IMR-90 (cell line): Measurements from ENCODE around the gene ADGRL3. TPM values are rescaled to one million over a fixed set of nuclear protein-coding genes. Genes with fewer than 3 reads are reported as not detected.

Source experiments
- ATAC-seq: fragments of 200-7000 bp; cut with Tn5 transposase; 2 replicates; pipeline ENCODE4 v1.9.1; 2020; ENCODE audit warnings: low read depth, mild to moderate bottlenecking, moderate library complexity
- BruUV-seq: library from RNA; stranded (reverse); fragments of 400-500 nt; replicated peaks from 2 replicates; lab custom pipeline; 2021; lab: Mats Ljungman, UMichigan
- CTCF ChIA-PET: fragments of 300-600 bp; formaldehyde crosslinking; extraction: SDS; loops from one replicate; lab custom pipeline; 2021; ENCODE audit warnings: antibody characterized with exemption; lab: Yijun Ruan, JAX
- POLR2A ChIA-PET: fragments of 300-600 bp; sonication (Branson Sonifier 250); formaldehyde crosslinking; loops from one replicate; lab custom pipeline; 2022; ENCODE audit warnings: antibody characterized with exemption; ENCODE audit not compliant: unreplicated experiment; lab: Charles Lee
- DNase-seq: peaks from one replicate; pipeline ENCODE4 v3.0.0; 2013
- H2AFZ ChIP-seq: replicated peaks from 2 replicates; pipeline ENCODE3; 2013; ENCODE audit warnings: low read length, mild to moderate bottlenecking; ENCODE audit not compliant: poor library complexity
- H2AK5ac ChIP-seq: 2 replicates; pipeline ENCODE4 v1.6.1; 2013; ENCODE audit warnings: low read depth, low read length, inconsistent platforms
- H2AK9ac ChIP-seq: replicated peaks from 2 replicates; pipeline ENCODE3; 2013; ENCODE audit warnings: mild to moderate bottlenecking, low read depth, low read length, moderate library complexity; ENCODE audit not compliant: poor library complexity
- H2BK120ac ChIP-seq: 2 replicates; pipeline ENCODE4 v1.6.1; 2013; ENCODE audit warnings: low read depth, low read length, inconsistent platforms
- H2BK15ac ChIP-seq: 3 replicates; pipeline ENCODE4 v1.6.1; 2013; ENCODE audit warnings: low read depth, low read length, inconsistent platforms
- H2BK20ac ChIP-seq: 2 replicates; pipeline ENCODE4 v1.6.1; 2013; ENCODE audit warnings: low read depth, mild to moderate bottlenecking, inconsistent platforms, low read length, moderate library complexity
- H2BK5ac ChIP-seq: 2 replicates; pipeline ENCODE4 v1.6.1; 2013; ENCODE audit warnings: mild to moderate bottlenecking, low read depth, low read length, inconsistent platforms; ENCODE audit not compliant: poor library complexity, severe bottlenecking
- H3K14ac ChIP-seq: replicated peaks from 2 replicates; pipeline ENCODE4 v1.6.1; 2013; ENCODE audit warnings: low read depth, low read length, inconsistent platforms
- H3K18ac ChIP-seq: 2 replicates; pipeline ENCODE4 v1.6.1; 2013; ENCODE audit warnings: low read depth, low read length, control low read depth
- H3K23ac ChIP-seq: 2 replicates; pipeline ENCODE4 v1.6.1; 2013; ENCODE audit warnings: low read depth, low read length, inconsistent platforms
- H3K27ac ChIP-seq: 2 replicates; pipeline ENCODE4 v1.5.1; 2013; ENCODE audit warnings: mild to moderate bottlenecking, control low read depth, low read length; ENCODE audit not compliant: insufficient read depth
- H3K27me3 ChIP-seq: 2 replicates; pipeline ENCODE4 v1.6.1; 2013; ENCODE audit warnings: low read length; ENCODE audit not compliant: control insufficient read depth, insufficient read depth
- H3K36me3 ChIP-seq: 2 replicates; pipeline ENCODE4 v1.6.1; 2013; ENCODE audit warnings: low read length, mixed read lengths; ENCODE audit not compliant: control insufficient read depth, insufficient read depth
- H3K4ac ChIP-seq: 2 replicates; pipeline ENCODE4 v1.6.1; 2013; ENCODE audit warnings: low read depth, low read length, inconsistent platforms
- H3K4me1 ChIP-seq: 2 replicates; pipeline ENCODE4 v1.6.1; 2013; ENCODE audit warnings: low read length, mixed read lengths; ENCODE audit not compliant: control insufficient read depth, insufficient read depth
- H3K4me2 ChIP-seq: 2 replicates; pipeline ENCODE4 v1.6.1; 2013; ENCODE audit warnings: low read depth, mild to moderate bottlenecking, control low read depth, low read length, moderate library complexity
- H3K4me3 ChIP-seq: 2 replicates; pipeline ENCODE4 v1.5.1; 2013; ENCODE audit warnings: low read depth, mild to moderate bottlenecking, control low read depth, low read length, moderate library complexity; ENCODE audit not compliant: insufficient read depth
- H3K56ac ChIP-seq: 2 replicates; pipeline ENCODE4 v1.6.1; 2013; ENCODE audit warnings: low read length, inconsistent platforms; ENCODE audit not compliant: insufficient read depth; ENCODE audit errors: extremely low read depth
- H3K79me1 ChIP-seq, 2 experiments: 2 replicates each; pipeline ENCODE4 v1.6.1; 2013; ENCODE audit warnings: low read length in 2 of 2, inconsistent platforms in 1 of 2, low read depth in 1 of 2
- H3K9ac ChIP-seq: 2 replicates; pipeline ENCODE4 v1.6.1; 2013; ENCODE audit warnings: low read depth, low read length, control low read depth
- H3K9me1 ChIP-seq: 2 replicates; pipeline ENCODE4 v1.6.1; 2013; ENCODE audit warnings: low read length, inconsistent platforms; ENCODE audit not compliant: insufficient read depth
- H3K9me3 ChIP-seq: 2 replicates; pipeline ENCODE4 v1.6.1; 2013; ENCODE audit warnings: low read length; ENCODE audit not compliant: control insufficient read depth, insufficient read depth
- H4K20me1 ChIP-seq: 2 replicates; pipeline ENCODE4 v1.6.1; 2013; ENCODE audit warnings: low read length, inconsistent platforms; ENCODE audit not compliant: insufficient read depth
- H4K5ac ChIP-seq: 2 replicates; pipeline ENCODE4 v1.6.1; 2013; ENCODE audit warnings: mild to moderate bottlenecking, low read depth, low read length, control low read depth
- H4K8ac ChIP-seq, 2 experiments: 2 replicates each; pipeline ENCODE4 v1.6.1; 2013; ENCODE audit warnings: low read depth in 2 of 2, low read length in 2 of 2, control low read depth in 1 of 2, inconsistent platforms in 1 of 2
- H4K91ac ChIP-seq: 2 replicates; pipeline ENCODE4 v1.6.1; 2013; ENCODE audit warnings: low read depth, low read length, inconsistent platforms; ENCODE audit not compliant: insufficient read depth
- BHLHE40 ChIP-seq: fragments of 150-350 bp; IDR thresholded peaks from 2 replicates; pipeline ENCODE4 v1.6.1; 2016; ENCODE audit warnings: mild to moderate bottlenecking, low read depth, low read length
- CEBPB ChIP-seq: IDR thresholded peaks from 2 replicates; pipeline ENCODE4 v1.6.1; 2012; ENCODE audit warnings: low read depth, low read length, improper control_type of control experiment
- CHD1 ChIP-seq: IDR thresholded peaks from 2 replicates; pipeline ENCODE4 v1.6.1; 2012; ENCODE audit warnings: low read depth, low read length, improper control_type of control experiment
- CTCF ChIP-seq: conservative IDR thresholded peaks from 2 replicates; pipeline ENCODE4 v1.5.1; 2012; ENCODE audit warnings: mild to moderate bottlenecking, low read depth, low read length, improper control_type of control experiment
- FOS ChIP-seq: fragments of 150-350 bp; IDR thresholded peaks from 2 replicates; pipeline ENCODE4 v1.6.1; 2016; ENCODE audit warnings: low read depth, low read length
- MAZ ChIP-seq: IDR thresholded peaks from 2 replicates; pipeline ENCODE4 v1.6.1; 2012; ENCODE audit warnings: low read depth, mild to moderate bottlenecking, low read length, improper control_type of control experiment, moderate library complexity, borderline replicate concordance
- MXI1 ChIP-seq: IDR thresholded peaks from 2 replicates; pipeline ENCODE4 v1.6.1; 2012; ENCODE audit warnings: low read depth, mild to moderate bottlenecking, low read length, moderate library complexity, borderline replicate concordance
- NFE2L2 ChIP-seq: fragments of 150-350 bp; IDR thresholded peaks from 2 replicates; pipeline ENCODE4 v1.6.1; 2016; ENCODE audit warnings: low read depth, mild to moderate bottlenecking, low read length
- POLR2A ChIP-seq: IDR thresholded peaks from 2 replicates; pipeline ENCODE4 v1.6.1; 2012; ENCODE audit warnings: mild to moderate bottlenecking, low read depth, low read length
- RAD21 ChIP-seq: IDR thresholded peaks from 2 replicates; pipeline ENCODE4 v1.6.1; 2012; ENCODE audit warnings: low read length, improper control_type of control experiment
- RCOR1 ChIP-seq: IDR thresholded peaks from 2 replicates; pipeline ENCODE4 v1.6.1; 2012; ENCODE audit warnings: mild to moderate bottlenecking, low read length, improper control_type of control experiment; ENCODE audit not compliant: insufficient replicate concordance
- RFX5 ChIP-seq: IDR thresholded peaks from 2 replicates; pipeline ENCODE4 v1.8.0; 2012; ENCODE audit warnings: low read depth, mild to moderate bottlenecking, low read length, moderate library complexity
- SMC3 ChIP-seq: fragments of 150-350 bp; IDR thresholded peaks from 2 replicates; pipeline ENCODE4 v1.6.1; 2016; ENCODE audit warnings: low read depth, mild to moderate bottlenecking, antibody characterized with exemption, low read length, moderate library complexity
- WGBS, 2 experiments: methylation state at CpG; one replicate each; pipeline versions ENCODE4 v1.1.5 to v1.1.7; 2013; ENCODE audit warnings: missing lambda C conversion rate in 2 of 2; ENCODE audit not compliant: insufficient read length in 1 of 2; ENCODE audit errors: extremely low coverage in 2 of 2; 5-methylcytosine and 5-hydroxymethylcytosine counted together
- dilution Hi-C: fragments of 300-500 bp; cut with HindIII; formaldehyde crosslinking; loops from one replicate; pipeline ENCODE4 v1.14.3; 2018; ENCODE audit warnings: low sequenced_read_pairs; ENCODE audit not compliant: unreplicated experiment
- in situ Hi-C: fragments of 300-500 bp; cut with MboI; formaldehyde crosslinking; loops from 3 replicates; pipeline ENCODE4 v1.14.3; 2019; ENCODE audit warnings: low sequenced_read_pairs, inconsistent platforms, mixed read lengths
- intact Hi-C: fragments of 100-400 bp; cut with micrococcal nuclease; formaldehyde crosslinking; loops from 2 replicates; pipeline ENCODE4 v1.10.0; 2022
- polyA plus RNA-seq, 3 experiments: library from polyadenylated mRNA; depleted of rRNA; stranded (reverse); fragments of >200 nt; gene quantifications; 2 replicates each; pipeline ENCODE4 v1.2.3, GENCODE V29; 2012; ENCODE audit warnings: low replicate concordance in 1 of 3
- total RNA-seq: library from RNA; depleted of rRNA; stranded (reverse); fragments of >200 nt; gene quantifications from 2 replicates; pipeline ENCODE4 v1.2.3, GENCODE V29; 2012
- TF ChIP-seq, protein P1 (sequence below): fragments of 150-350 bp; IDR thresholded peaks from 2 replicates; pipeline ENCODE4 v1.6.1; 2016; ENCODE audit warnings: low read depth, mild to moderate bottlenecking, low read length, moderate library complexity, borderline replicate concordance
- TF ChIP-seq, protein P2 (sequence below): fragments of 150-350 bp; IDR thresholded peaks from 2 replicates; pipeline ENCODE4 v1.6.1; 2017; ENCODE audit warnings: mild to moderate bottlenecking, antibody characterized with exemption, low read length, low read depth

Gene ADGRL3
- total and polyA plus RNA-seq, 2 of the 4 experiments (the other 2 are of a cell fraction) = 0.46 to 2.5 TPM

DNA sequence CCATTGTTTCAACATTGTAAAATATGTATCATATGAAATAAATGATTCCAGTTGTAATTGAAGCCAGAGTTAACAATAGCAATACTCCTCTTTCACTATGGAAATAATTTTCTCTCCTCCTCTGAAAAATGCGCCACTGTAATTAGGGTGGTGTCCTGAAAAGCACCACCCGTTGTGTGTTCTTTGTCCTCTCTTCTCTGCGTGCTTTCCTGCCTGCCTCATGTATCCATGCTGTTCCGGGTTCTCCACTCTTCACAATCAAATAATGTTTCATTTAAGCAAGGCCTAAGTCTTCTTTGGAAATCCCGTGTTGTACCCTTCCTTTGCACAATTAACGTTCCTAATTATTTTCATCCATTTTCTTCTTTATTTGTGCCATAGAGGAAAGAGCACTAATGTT, 293.3 kb downstream of the ADGRL3 start:
- H3K4me3 ChIP-seq = no peak overlapping the region
- H3K4ac ChIP-seq = no peak overlapping the region
- H2BK15ac ChIP-seq = no peak overlapping the region
- H3K36me3 ChIP-seq = no peaks in the 10 kb centered on the region
- H2AK9ac ChIP-seq = no peak overlapping the region
- ATAC-seq (no peak), DNase-seq (no peak)
- H3K4me1 ChIP-seq = no peaks in the 10 kb centered on the region
- H3K23ac ChIP-seq = no peak overlapping the region
- H2BK120ac ChIP-seq = no peak overlapping the region
- WGBS, 2 experiments = 90% methylated on average over 2 of the region's 6 CpGs; no CpG with 5 or more reads in 1 of the 2 experiments
- no peak overlapping the region for H4K91ac ChIP-seq
- no peak overlapping the region for H3K4me2 ChIP-seq
- POLR2A ChIA-PET = no interaction called here
- BruUV-seq = no TSS peak
- no peak overlapping the region for H2BK5ac ChIP-seq
- H3K14ac ChIP-seq = no peak overlapping the region
- H3K9me3 ChIP-seq = no peaks in the 10 kb centered on the region
- no peak overlapping the region for H2AFZ ChIP-seq
- H3K27ac ChIP-seq = no peak overlapping the region
- in situ Hi-C loops = no loop called here
- no peak overlapping the region for H3K18ac ChIP-seq
- no peaks in the 10 kb centered on the region for H3K79me1 ChIP-seq
- H4K5ac ChIP-seq = no peak overlapping the region
- H2AK5ac ChIP-seq = no peak overlapping the region
- CTCF ChIA-PET = interaction anchor here (0.6 kb wide), 1 partner anchor 9 kb away, joined by 3 read pairs; no protein-coding TSS in a partner anchor
- intact Hi-C loops = no loop called here
- H4K8ac ChIP-seq = no peak overlapping the region
- H3K56ac ChIP-seq = no peak overlapping the region
- H3K27me3 ChIP-seq = no peaks in the 10 kb centered on the region
- no peaks in the 10 kb centered on the region for H3K9me1 ChIP-seq
- TF ChIP-seq CHD1 = no peak
- TF ChIP-seq RAD21 = no peak
- no peak for TF ChIP-seq POLR2A
- no peak for TF ChIP-seq BHLHE40
- no peak for TF ChIP-seq MAZ
- TF ChIP-seq, protein P1, sequence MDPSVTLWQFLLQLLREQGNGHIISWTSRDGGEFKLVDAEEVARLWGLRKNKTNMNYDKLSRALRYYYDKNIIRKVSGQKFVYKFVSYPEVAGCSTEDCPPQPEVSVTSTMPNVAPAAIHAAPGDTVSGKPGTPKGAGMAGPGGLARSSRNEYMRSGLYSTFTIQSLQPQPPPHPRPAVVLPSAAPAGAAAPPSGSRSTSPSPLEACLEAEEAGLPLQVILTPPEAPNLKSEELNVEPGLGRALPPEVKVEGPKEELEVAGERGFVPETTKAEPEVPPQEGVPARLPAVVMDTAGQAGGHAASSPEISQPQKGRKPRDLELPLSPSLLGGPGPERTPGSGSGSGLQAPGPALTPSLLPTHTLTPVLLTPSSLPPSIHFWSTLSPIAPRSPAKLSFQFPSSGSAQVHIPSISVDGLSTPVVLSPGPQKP = no peak
- TF ChIP-seq CEBPB = no peak
- no peak for TF ChIP-seq FOS
- TF ChIP-seq, protein P2, sequence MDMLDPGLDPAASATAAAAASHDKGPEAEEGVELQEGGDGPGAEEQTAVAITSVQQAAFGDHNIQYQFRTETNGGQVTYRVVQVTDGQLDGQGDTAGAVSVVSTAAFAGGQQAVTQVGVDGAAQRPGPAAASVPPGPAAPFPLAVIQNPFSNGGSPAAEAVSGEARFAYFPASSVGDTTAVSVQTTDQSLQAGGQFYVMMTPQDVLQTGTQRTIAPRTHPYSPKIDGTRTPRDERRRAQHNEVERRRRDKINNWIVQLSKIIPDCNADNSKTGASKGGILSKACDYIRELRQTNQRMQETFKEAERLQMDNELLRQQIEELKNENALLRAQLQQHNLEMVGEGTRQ = no peak
- TF ChIP-seq RCOR1 = no peak
- TF ChIP-seq RFX5 = no peak
- no peak for TF ChIP-seq MXI1
- no peak for TF ChIP-seq SMC3
- TF ChIP-seq CTCF = no peak
- TF ChIP-seq NFE2L2 = no peak
- no peak overlapping the region for H2BK20ac ChIP-seq
- H4K20me1 ChIP-seq = no peaks in the 10 kb centered on the region
- dilution Hi-C loops = no loop called here
- no peak overlapping the region for H3K9ac ChIP-seq
